ENCODE measurements around the gene FGD4.

FGD4 gene

DNA sequence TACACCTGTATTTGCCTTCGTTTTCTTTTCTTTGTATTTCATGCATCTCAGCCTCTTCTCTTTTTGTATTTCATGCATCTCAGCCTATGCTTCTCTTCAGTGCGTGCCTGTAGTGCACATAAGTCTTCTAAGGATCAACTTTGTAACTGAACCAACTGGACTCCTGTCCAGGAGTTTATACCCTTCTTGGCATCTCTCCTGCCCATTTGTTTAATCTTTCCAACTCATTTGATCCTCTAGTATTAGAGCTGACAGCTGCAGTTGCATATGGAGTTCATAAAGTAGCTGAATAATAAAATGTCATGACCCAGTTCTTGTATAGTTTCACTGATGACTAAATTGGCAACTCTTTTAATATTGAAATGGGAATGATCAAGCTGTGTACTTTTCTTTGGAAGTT, 89.7 kb downstream of the FGD4 start:
- TF ChIP-seq ZBTB7A (IDR thresholded peaks at IDR 0.05; ENCODE audit: low read depth) (no peak), NFIC (IDR thresholded peaks at IDR 0.05) (no peak), TEAD4 (IDR thresholded peaks at IDR 0.05) (no peak), FOXM1 (IDR thresholded peaks at IDR 0.05; ENCODE audit: borderline replicate concordance, low read depth) (no peak), YY1 (IDR thresholded peaks at IDR 0.05; ENCODE audit: low read depth) (no peak), EGR1 (IDR thresholded peaks at IDR 0.05) (no peak), CEBPB (IDR thresholded peaks at IDR 0.05) (no peak), EP300 (IDR thresholded peaks at IDR 0.05; ENCODE audit: borderline replicate concordance) (no peak), TCF12 (IDR thresholded peaks at IDR 0.05; ENCODE audit: low read depth) (no peak), CREB1 (IDR thresholded peaks at IDR 0.05; ENCODE audit: low read depth) (no peak), TAF1 (IDR thresholded peaks at IDR 0.05; ENCODE audit: low read depth) (no peak), RAD21 (IDR thresholded peaks at IDR 0.05; ENCODE audit: low read depth) (no peak)
- TF ChIP-seq, protein P1, sequence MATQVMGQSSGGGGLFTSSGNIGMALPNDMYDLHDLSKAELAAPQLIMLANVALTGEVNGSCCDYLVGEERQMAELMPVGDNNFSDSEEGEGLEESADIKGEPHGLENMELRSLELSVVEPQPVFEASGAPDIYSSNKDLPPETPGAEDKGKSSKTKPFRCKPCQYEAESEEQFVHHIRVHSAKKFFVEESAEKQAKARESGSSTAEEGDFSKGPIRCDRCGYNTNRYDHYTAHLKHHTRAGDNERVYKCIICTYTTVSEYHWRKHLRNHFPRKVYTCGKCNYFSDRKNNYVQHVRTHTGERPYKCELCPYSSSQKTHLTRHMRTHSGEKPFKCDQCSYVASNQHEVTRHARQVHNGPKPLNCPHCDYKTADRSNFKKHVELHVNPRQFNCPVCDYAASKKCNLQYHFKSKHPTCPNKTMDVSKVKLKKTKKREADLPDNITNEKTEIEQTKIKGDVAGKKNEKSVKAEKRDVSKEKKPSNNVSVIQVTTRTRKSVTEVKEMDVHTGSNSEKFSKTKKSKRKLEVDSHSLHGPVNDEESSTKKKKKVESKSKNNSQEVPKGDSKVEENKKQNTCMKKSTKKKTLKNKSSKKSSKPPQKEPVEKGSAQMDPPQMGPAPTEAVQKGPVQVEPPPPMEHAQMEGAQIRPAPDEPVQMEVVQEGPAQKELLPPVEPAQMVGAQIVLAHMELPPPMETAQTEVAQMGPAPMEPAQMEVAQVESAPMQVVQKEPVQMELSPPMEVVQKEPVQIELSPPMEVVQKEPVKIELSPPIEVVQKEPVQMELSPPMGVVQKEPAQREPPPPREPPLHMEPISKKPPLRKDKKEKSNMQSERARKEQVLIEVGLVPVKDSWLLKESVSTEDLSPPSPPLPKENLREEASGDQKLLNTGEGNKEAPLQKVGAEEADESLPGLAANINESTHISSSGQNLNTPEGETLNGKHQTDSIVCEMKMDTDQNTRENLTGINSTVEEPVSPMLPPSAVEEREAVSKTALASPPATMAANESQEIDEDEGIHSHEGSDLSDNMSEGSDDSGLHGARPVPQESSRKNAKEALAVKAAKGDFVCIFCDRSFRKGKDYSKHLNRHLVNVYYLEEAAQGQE (IDR thresholded peaks at IDR 0.05; ENCODE audit: low read depth) = no peak
- TF ChIP-seq, protein P2, sequence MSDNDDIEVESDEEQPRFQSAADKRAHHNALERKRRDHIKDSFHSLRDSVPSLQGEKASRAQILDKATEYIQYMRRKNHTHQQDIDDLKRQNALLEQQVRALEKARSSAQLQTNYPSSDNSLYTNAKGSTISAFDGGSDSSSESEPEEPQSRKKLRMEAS (IDR thresholded peaks at IDR 0.05) = no peak
- TF ChIP-seq, protein P3, sequence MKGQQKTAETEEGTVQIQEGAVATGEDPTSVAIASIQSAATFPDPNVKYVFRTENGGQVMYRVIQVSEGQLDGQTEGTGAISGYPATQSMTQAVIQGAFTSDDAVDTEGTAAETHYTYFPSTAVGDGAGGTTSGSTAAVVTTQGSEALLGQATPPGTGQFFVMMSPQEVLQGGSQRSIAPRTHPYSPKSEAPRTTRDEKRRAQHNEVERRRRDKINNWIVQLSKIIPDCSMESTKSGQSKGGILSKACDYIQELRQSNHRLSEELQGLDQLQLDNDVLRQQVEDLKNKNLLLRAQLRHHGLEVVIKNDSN (IDR thresholded peaks at IDR 0.05) = no peak

DNA sequence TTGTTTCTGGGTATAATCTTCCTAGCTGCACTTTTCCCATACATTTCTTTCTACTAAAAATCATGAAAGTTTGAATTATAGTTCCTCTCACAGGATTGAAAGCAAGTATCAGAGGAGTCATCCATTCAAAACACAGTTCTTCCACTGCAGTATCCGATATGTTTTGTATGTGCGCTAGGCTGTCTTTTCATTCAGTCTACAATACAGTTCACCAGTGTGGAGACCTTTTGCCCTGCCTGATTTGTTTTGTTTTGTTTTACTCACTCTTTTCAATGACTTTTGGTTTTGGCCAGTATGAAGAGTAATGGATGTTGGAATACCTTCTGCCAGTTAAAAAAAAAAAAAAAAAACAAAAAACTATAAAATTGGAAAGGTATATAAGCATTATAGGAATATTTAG, 91.4 kb downstream of the FGD4 start:
- TF ChIP-seq EP300 (IDR thresholded peaks at IDR 0.05; ENCODE audit: borderline replicate concordance) (no peak), NFIC (IDR thresholded peaks at IDR 0.05) (no peak), CREB1 (IDR thresholded peaks at IDR 0.05; ENCODE audit: low read depth) (no peak), CEBPB (IDR thresholded peaks at IDR 0.05) (no peak), YY1 (IDR thresholded peaks at IDR 0.05; ENCODE audit: low read depth) (no peak), TCF12 (IDR thresholded peaks at IDR 0.05; ENCODE audit: low read depth) (no peak), ZBTB7A (IDR thresholded peaks at IDR 0.05; ENCODE audit: low read depth) (no peak), TAF1 (IDR thresholded peaks at IDR 0.05; ENCODE audit: low read depth) (no peak), RAD21 (IDR thresholded peaks at IDR 0.05; ENCODE audit: low read depth) (no peak), EGR1 (IDR thresholded peaks at IDR 0.05) (no peak)
- TF ChIP-seq, protein P3 (IDR thresholded peaks at IDR 0.05) = no peak

DNA sequence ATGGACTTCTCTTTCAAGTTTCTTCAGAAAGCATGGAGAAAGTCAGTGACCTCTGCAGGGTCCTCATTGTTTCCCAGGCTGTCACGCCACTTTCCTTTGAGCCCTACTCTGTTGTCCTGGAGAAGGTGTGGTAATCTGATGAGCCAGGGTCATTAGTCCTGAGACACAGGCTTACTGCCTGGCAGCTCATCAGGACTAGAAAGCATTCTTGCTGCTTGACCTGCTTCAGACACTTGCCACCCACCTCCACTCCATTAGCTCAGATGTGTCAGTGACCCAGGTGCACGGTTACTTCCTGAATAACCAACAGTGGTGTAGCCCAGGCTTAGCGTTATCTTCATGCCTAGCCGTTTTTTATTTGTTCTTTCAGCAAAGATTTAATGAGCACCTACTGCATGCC, 93.9 kb downstream of the FGD4 start:
- no peak for TF ChIP-seq ZBTB7A (IDR thresholded peaks at IDR 0.05; ENCODE audit: low read depth)
- TF ChIP-seq CREB1 (IDR thresholded peaks at IDR 0.05; ENCODE audit: low read depth) = no peak
- no peak for TF ChIP-seq YY1 (IDR thresholded peaks at IDR 0.05; ENCODE audit: low read depth)
- TF ChIP-seq, protein P2 (IDR thresholded peaks at IDR 0.05) = no peak

DNA sequence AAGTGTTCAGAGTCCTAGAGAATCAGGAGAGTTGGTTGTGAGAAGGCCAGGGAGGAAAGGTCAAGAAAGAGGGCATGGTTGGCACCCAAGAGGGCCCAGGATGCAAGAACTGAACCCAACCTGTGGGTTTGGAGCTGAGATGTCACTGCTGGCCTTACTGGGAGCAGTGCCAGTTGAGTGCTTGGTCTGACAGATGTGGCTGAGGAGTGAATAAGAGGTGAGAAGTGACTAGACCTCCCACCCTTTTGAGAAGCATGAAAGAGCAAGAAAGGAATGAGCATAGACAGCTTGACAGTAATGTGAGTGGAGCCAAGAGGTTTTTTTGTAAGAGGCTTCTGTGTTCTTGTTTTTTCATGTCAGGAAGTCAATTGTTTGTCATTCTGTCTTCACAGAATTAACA, 95.3 kb downstream of the FGD4 start:
- TF ChIP-seq, protein P2 (IDR thresholded peaks at IDR 0.05) = no peak

DNA sequence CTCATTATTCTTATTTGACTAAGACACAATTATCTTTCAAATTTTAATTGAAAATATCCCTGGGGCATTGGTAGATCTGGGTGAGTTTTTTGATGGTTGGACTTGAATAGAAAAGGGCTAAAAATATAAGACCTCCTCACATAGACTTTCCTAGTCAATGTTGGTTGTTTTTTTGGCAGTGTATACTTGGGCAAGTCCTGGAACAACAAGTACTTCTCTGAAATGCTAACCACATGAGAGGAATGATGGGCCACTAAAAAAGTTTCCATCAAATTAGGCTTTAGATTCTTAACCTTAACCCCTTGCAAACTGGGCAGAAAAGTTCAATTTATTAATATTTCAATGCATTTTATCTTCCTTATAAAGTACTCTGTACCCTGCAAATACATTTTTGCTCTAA, 97.6 kb downstream of the FGD4 start:
- TF ChIP-seq RAD21 (IDR thresholded peaks at IDR 0.05; ENCODE audit: low read depth) (no peak), YY1 (IDR thresholded peaks at IDR 0.05; ENCODE audit: low read depth) (no peak), TEAD4 (IDR thresholded peaks at IDR 0.05) (no peak), NFIC (IDR thresholded peaks at IDR 0.05) (no peak), TAF1 (IDR thresholded peaks at IDR 0.05; ENCODE audit: low read depth) (no peak), CREB1 (IDR thresholded peaks at IDR 0.05; ENCODE audit: low read depth) (no peak), EP300 (IDR thresholded peaks at IDR 0.05; ENCODE audit: borderline replicate concordance) (no peak), EGR1 (IDR thresholded peaks at IDR 0.05) (no peak), CEBPB (IDR thresholded peaks at IDR 0.05) (no peak), TCF12 (IDR thresholded peaks at IDR 0.05; ENCODE audit: low read depth) (no peak), ZBTB7A (IDR thresholded peaks at IDR 0.05; ENCODE audit: low read depth) (no peak), FOXM1 (IDR thresholded peaks at IDR 0.05; ENCODE audit: borderline replicate concordance, low read depth) (no peak)
- TF ChIP-seq, protein P3 (IDR thresholded peaks at IDR 0.05) = no peak
- TF ChIP-seq, protein P1 (IDR thresholded peaks at IDR 0.05; ENCODE audit: low read depth) = no peak
- TF ChIP-seq, protein P2 (IDR thresholded peaks at IDR 0.05) = no peak
